Activated gamma-delta T cell treated with anti-CD3 and anti-CD28 coated beads, Interleukin-2, amount 50 U/mL, for 16 hours (primary cell): ENCODE measurements around the gene DNAH7.

ENCODE experiments used
- DNase-seq: peaks from one replicate; pipeline ENCODE4 v3.0.0-alpha.2; 2020; ENCODE audit warnings: low read depth

DNAH7 gene

GRCh38 chr2:195805283-195805976 is 263.2 kb downstream of the DNAH7 start:
- DNase-seq, result no peak

GRCh38 chr2:195795879-195796278 is 272.8 kb downstream of the DNAH7 start:
- no peak for DNase-seq

DNA sequence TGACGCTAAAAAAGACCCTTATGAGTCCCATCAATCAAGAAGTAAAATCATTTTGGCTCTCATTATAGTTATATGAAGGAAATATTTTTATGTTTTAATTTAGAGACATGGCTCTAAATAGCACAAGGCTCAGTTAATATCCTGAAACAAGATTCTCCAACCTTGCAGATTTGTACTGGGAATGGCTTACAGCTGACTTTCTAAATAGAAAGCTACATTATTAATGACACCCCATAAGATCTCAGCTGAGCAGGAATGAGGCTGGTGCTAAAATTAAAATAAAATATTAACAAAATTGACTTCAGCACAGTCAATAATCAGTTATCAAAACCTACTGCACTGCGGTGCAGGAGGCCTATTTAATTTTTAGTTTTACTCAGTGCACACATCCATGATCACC is 274.8 kb downstream of the DNAH7 start:
- DNase-seq, result no peak

DNA sequence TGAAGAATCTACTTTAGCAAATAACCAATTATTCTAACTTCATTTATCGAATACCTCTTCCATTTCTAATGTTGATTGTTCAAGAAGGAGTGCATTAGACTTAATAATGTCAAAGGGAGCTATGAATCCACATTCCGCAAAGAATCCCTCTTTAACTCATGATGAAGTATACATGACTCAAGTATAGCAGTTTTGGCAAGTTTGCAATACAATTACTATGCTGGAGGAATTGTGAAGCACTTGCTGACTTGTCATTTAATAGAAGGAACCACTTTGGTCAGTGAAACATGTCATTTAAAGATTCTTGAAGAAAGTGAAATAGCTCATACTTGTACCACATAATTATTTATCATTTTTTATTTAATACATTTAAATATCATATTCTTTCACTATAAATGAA is 286.5 kb downstream of the DNAH7 start:
- no peak for DNase-seq

- no peak for DNase-seq
Measured at GRCh38 chr2:195779491-195779890, 289.1 kb downstream of the DNAH7 start.

DNA sequence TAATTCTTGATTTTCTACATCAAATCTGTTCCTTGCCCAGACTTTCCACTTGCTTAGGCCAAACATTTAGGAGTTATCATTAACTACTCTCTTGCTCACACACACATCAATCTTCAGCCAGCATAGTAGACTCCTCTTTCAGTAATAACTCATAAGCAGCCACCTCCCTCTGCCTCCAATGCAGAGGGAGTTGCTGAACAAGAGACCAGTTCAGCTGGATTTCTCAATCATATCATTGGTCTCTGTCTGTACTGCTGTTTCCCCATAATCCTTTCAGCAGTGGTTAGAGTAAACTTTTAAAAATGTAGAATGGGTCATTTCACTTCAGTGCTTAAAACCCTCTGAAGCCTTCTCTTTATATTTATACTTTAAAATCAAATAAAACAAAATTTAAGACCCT is 298.7 kb downstream of the DNAH7 start:
- DNase-seq, result no peak

DNA sequence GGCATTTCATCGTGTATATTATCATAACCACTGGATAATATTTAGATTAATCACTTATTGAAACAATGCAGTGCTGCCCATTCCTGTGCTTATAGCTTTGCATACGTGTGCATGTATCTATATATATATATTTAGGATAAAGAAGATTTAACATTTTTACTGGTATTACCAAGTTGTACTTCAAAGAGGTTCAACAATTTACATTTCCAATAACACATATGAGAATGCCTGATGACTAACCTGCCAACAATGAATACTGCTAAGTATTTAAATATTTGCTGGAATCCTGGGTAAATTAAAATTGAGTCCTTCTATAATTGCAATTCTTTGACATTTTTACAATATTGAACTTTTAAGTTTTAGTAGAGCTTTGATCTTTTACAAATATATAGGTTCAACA is 300.2 kb downstream of the DNAH7 start:
- DNase-seq, result no peak

- no peak for DNase-seq
Measured at GRCh38 chr2:195766691-195767090, 301.9 kb downstream of the DNAH7 start.

- DNase-seq, result no peak
Measured at GRCh38 chr2:195763866-195764265, 304.8 kb downstream of the DNAH7 start.

DNA sequence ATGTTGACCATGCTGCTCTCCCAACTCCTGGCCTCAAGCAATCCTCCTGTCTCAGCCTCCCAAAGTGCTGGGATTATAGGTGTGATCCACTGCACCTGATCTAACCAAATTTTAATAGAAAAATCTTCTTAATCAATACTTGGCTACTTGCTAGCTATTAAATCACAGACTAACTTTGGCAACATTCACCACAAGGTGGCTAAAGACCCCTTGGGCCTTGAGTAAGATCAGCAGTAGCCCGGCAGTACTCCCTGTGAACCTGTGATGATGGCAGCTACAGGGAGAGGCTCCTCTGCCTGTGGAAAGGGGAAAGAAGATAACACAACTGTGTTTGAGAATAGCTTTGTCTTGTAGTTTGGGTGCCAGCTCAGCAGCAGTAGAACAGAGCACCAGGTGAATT is 308.8 kb downstream of the DNAH7 start:
- DNase-seq, result no peak

GRCh38 chr2:195758846-195759245 is 309.8 kb downstream of the DNAH7 start:
- no peak for DNase-seq

DNA sequence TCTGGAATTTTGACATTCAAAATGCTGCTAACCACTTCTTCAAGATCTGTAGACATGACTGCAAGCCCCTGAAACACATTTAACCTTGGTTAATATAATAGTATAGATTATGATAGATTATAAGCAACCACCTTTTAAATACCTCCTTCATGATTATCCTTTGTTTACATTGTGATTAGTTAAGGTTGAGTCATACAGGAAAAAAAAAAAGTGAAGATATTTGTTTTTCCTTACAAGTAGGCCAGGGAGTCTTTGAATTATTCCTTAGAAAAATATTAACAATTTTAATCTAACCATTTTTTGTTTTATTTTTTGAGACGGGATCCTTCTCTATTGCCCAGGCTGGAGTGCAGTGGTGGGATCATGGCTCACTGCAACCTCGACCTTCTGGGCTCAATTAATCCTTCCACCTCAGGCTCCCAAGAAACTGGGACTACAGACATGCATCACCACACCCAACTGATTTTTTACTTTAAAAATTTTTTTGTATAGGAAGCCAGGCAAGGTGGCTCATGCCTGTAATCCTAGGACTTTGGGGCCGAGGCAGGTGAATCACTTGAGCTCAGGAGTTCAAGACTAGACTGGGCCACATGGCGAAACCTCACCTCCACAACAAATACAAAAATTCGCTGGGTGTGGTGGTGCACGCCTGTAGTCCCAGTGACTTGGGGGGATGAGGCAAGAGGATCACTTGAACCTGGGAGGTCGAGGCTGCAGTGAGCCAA is 312.3 kb downstream of the DNAH7 start:
- DNase-seq, result no peak

- no peak for DNase-seq
Measured at GRCh38 chr2:195741191-195741590, 327.4 kb downstream of the DNAH7 start.

GRCh38 chr2:195737511-195738325 is 330.9 kb downstream of the DNAH7 start:
- no peak for DNase-seq

DNA sequence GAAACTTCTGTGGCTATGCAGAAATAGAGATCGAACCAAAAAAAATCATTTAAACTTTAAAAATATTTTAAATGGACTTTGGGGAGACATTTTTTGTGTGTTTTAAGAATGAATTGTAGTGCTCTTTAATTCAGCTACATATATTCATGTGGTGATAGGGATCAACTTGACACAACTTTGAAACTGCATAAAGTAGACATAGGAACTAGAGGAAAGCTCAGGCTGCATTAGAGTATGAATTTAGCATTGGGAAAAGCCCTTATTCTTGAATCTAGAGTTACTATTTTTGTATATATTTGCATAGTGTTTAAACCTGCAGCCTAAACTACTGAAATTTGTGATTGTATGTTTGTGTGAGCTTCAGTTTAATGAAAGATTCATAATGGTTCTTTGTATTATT is 333.3 kb downstream of the DNAH7 start:
- no peak for DNase-seq

GRCh38 chr2:195734931-195735330 is 333.7 kb downstream of the DNAH7 start:
- no peak for DNase-seq

DNA sequence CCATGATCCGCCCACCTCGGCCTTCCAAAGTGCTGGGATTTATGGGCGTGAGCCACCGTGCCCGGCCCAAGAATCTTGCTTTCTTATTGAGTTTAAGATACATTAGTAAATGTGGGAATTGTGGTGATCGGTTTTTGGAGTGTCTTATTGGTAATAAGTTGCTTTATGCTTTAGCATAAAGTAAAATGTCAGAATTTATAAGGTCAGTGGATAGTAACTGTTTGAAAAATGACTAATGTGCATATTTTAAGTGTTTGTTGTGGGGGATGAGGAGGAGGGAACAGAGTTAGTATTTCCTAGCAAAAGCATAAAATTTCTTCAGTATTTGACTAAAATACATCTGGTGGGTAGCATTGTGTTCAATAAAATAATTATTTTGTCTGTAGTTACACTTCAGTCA is 334.2 kb downstream of the DNAH7 start:
- DNase-seq, result no peak

GRCh38 chr2:195733831-195734230 is 334.8 kb downstream of the DNAH7 start:
- DNase-seq, result no peak

DNA sequence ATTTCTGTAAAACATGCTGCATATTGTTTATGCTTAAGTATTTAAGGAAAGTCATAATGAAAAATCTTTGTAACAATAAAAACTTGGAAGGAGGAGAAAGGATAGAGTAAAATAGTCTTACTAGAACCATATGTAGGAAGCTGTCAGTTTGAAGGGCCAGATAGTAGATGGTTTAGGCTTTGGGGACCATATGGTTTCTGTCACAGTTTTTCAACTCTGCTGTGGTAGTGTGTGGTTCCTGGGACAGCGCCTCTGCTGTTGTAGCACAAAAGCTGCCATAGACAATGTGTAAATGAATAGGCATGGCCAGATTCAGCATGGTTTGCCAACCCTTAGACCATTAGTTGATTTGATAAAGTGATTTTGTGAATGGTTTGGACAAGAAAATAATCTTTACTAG is 336.1 kb downstream of the DNAH7 start:
- no peak for DNase-seq

GRCh38 chr2:195730912-195731311 is 337.7 kb downstream of the DNAH7 start:
- DNase-seq, result no peak

- DNase-seq, result no peak
Measured at GRCh38 chr2:195727106-195727505, 341.5 kb downstream of the DNAH7 start.

GRCh38 chr2:195722075-195722474 is 346.6 kb downstream of the DNAH7 start:
- DNase-seq, result no peak

- no peak for DNase-seq
Measured at GRCh38 chr2:195721042-195721441, 347.6 kb downstream of the DNAH7 start.
